HCT116 (cell line): Measurements from ENCODE around the gene GAL. TPM values are rescaled to one million over a fixed set of nuclear protein-coding genes. Genes with fewer than 3 reads are reported as not detected.

ENCODE experiments used
- ATAC-seq: fragments of 200-7000 bp; cut with Tn5 transposase; 2 replicates; pipeline ENCODE4 v1.9.1; 2020; ENCODE audit warnings: mild to moderate bottlenecking, moderate library complexity
- BruUV-seq: library from RNA; stranded (reverse); fragments of 400-500 nt; replicated peaks from 2 replicates; lab custom pipeline; 2021; lab: Mats Ljungman, UMichigan
- CTCF ChIA-PET: fragments of 300-600 bp; sonication (Branson Sonifier 250); formaldehyde crosslinking; loops from one replicate; lab custom pipeline; 2021; ENCODE audit warnings: antibody characterized with exemption; lab: Charles Lee
- POLR2A ChIA-PET: fragments of 300-600, 350-600 bp; sonication (Branson Sonifier 250); formaldehyde crosslinking; loops from one replicate; lab custom pipeline; 2021; ENCODE audit warnings: antibody characterized with exemption; lab: Charles Lee
- RAD21 ChIA-PET, 2 experiments: fragments of 300-600 bp; sonication (Branson Sonifier 250); formaldehyde crosslinking; loops; one replicate each; lab custom pipeline; 2023; ENCODE audit warnings: low total read pairs in 2 of 2; ENCODE audit not compliant: uncharacterized antibody in 2 of 2, unreplicated experiment in 2 of 2, low non-redundant PET in 1 of 2; lab: Charles Lee
- DNase-seq: peaks from one replicate; pipeline ENCODE4 v3.0.0-alpha.2; 2010; ENCODE audit warnings: low read depth, low spot score
- H2AFZ ChIP-seq: fragments of 200-600 bp; shearing (Covaris generic), sonication (generic); 2 replicates; pipeline ENCODE4 v1.6.1; 2017; ENCODE audit warnings: low read depth, mixed run types, mixed read lengths, antibody characterized with exemption, low read length; ENCODE audit not compliant: poor library complexity, severe bottlenecking
- H3K27ac ChIP-seq: 2 replicates; pipeline ENCODE4 v1.5.1; 2012; ENCODE audit warnings: low read depth, low read length
- H3K27me3 ChIP-seq: fragments of 200-600 bp; sonication (generic); 2 replicates; pipeline ENCODE4 v1.6.1; 2016; ENCODE audit warnings: mixed run types, low read length, mixed read lengths; ENCODE audit not compliant: insufficient read depth
- H3K36me3 ChIP-seq, 2 experiments: fragments of 200-500 bp in 1 of 2; fragments of 200-600 bp in 1 of 2; sonication (Bioruptor generic) in 1 of 2; sonication (generic) in 1 of 2; 2 replicates each; pipeline versions ENCODE4 v1.5.1 to v1.6.1; 2014 to 2016; ENCODE audit warnings: low read length in 2 of 2, inconsistent platforms in 1 of 2, mixed read lengths in 1 of 2, mixed run types in 1 of 2; ENCODE audit not compliant: insufficient read depth in 2 of 2, control insufficient read depth in 1 of 2
- H3K4me1 ChIP-seq, 2 experiments: fragments of 200-600 bp in 1 of 2; sonication (generic) in 1 of 2; 2 replicates each; pipeline versions ENCODE4 v1.5.1 to v1.6.1; 2012 to 2017; ENCODE audit warnings: low read length in 2 of 2, inconsistent platforms in 1 of 2, mild to moderate bottlenecking in 1 of 2, mixed read lengths in 1 of 2, mixed run types in 1 of 2, moderate library complexity in 1 of 2; ENCODE audit not compliant: insufficient read depth in 2 of 2, control insufficient read depth in 1 of 2
- H3K4me2 ChIP-seq: fragments of 200-600 bp; sonication (generic); 2 replicates; pipeline ENCODE4 v1.6.1; 2017; ENCODE audit warnings: mixed run types, low read length, mixed read lengths
- H3K4me3 ChIP-seq, 2 experiments: fragments of 200-600 bp in 1 of 2; sonication (generic) in 1 of 2; replicated peaks in 1 of 2; 2 replicates each; pipeline ENCODE4 v1.5.1; 2011 to 2016; ENCODE audit warnings: low read length in 2 of 2, control low read depth in 1 of 2, low read depth in 1 of 2, mild to moderate bottlenecking in 1 of 2, mixed read lengths in 1 of 2, mixed run types in 1 of 2
- H3K79me2 ChIP-seq: fragments of 200-600 bp; sonication (generic); 2 replicates; pipeline ENCODE4 v1.6.1; 2017; ENCODE audit warnings: mild to moderate bottlenecking, mixed run types, low read length, moderate library complexity, mixed read lengths; ENCODE audit not compliant: insufficient read depth
- H3K9ac ChIP-seq: fragments of 200-600 bp; sonication (generic); 2 replicates; pipeline ENCODE4 v1.6.1; 2016; ENCODE audit warnings: low read length, mixed read lengths
- H3K9me2 ChIP-seq: fragments of 200-600 bp; sonication (generic), shearing (Covaris generic); 2 replicates; pipeline ENCODE4 v1.6.1; 2017; ENCODE audit warnings: mixed run types, mild to moderate bottlenecking, moderate library complexity; ENCODE audit not compliant: insufficient read depth
- H3K9me3 ChIP-seq, 2 experiments: fragments of 200-500 bp in 1 of 2; fragments of 200-600 bp in 1 of 2; sonication (Bioruptor generic) in 1 of 2; sonication (generic) in 1 of 2; 2 replicates each; pipeline ENCODE4 v1.6.1; 2014 to 2017; ENCODE audit warnings: low read length in 2 of 2, mixed read lengths in 2 of 2, inconsistent platforms in 1 of 2, low read depth in 1 of 2, mild to moderate bottlenecking in 1 of 2, mixed run types in 1 of 2, moderate library complexity in 1 of 2; ENCODE audit not compliant: control insufficient read depth in 1 of 2, insufficient read depth in 1 of 2
- H4K20me1 ChIP-seq: fragments of 200-600 bp; sonication (generic), shearing (Covaris generic); 2 replicates; pipeline ENCODE4 v1.6.1; 2017; ENCODE audit warnings: mixed run types, mild to moderate bottlenecking, moderate library complexity; ENCODE audit not compliant: insufficient read depth
- CBX3 ChIP-seq: IDR thresholded peaks from 2 replicates; pipeline ENCODE4 v1.6.1; 2012; ENCODE audit warnings: low read depth
- CEBPB ChIP-seq: IDR thresholded peaks from 2 replicates; pipeline ENCODE4 v1.6.1; 2012; ENCODE audit warnings: low read depth
- CTCF ChIP-seq, 3 experiments: fragments of 200-600 bp in 1 of 3; sonication (generic) in 1 of 3; IDR thresholded peaks in 2 of 3; conservative IDR thresholded peaks in 1 of 3; 2 replicates each; pipeline ENCODE4 v1.5.1; 2012 to 2017; ENCODE audit warnings: low read depth in 2 of 3, low read length in 2 of 3, antibody characterized with exemption in 1 of 3, borderline replicate concordance in 1 of 3, control low read depth in 1 of 3, mild to moderate bottlenecking in 1 of 3, mixed read lengths in 1 of 3, mixed run types in 1 of 3, moderate library complexity in 1 of 3; ENCODE audit not compliant: insufficient read depth in 1 of 3
- EGR1 ChIP-seq: IDR thresholded peaks from 2 replicates; pipeline ENCODE4 v1.6.1; 2012; ENCODE audit warnings: low read depth
- RAD21 ChIP-seq: IDR thresholded peaks from 2 replicates; pipeline ENCODE4 v1.6.1; 2012; ENCODE audit warnings: low read depth, mild to moderate bottlenecking
- REST ChIP-seq: IDR thresholded peaks from 2 replicates; pipeline ENCODE4 v1.6.1; 2012; ENCODE audit warnings: low read depth
- SIN3A ChIP-seq: IDR thresholded peaks from 2 replicates; pipeline ENCODE4 v1.6.1; 2012; ENCODE audit warnings: low read depth
- ZNF274 ChIP-seq: fragments of 200-500 bp; sonication (Bioruptor generic); IDR thresholded peaks from 2 replicates; pipeline ENCODE4 v1.6.1; 2014; ENCODE audit warnings: mild to moderate bottlenecking, low read depth, low read length, inconsistent platforms
- intact Hi-C: fragments of 100-400 bp; cut with micrococcal nuclease; formaldehyde crosslinking; loops from 2 replicates; pipeline ENCODE4 v1.10.0; 2022
- total RNA-seq: library from RNA; stranded (reverse); gene quantifications from one replicate; pipeline ENCODE4 v1.2.1, GENCODE V29; 2021; ENCODE audit not compliant: unreplicated experiment

GAL gene
- total RNA-seq, 1 experiment from 2014 or later = 83.1 TPM

DNA sequence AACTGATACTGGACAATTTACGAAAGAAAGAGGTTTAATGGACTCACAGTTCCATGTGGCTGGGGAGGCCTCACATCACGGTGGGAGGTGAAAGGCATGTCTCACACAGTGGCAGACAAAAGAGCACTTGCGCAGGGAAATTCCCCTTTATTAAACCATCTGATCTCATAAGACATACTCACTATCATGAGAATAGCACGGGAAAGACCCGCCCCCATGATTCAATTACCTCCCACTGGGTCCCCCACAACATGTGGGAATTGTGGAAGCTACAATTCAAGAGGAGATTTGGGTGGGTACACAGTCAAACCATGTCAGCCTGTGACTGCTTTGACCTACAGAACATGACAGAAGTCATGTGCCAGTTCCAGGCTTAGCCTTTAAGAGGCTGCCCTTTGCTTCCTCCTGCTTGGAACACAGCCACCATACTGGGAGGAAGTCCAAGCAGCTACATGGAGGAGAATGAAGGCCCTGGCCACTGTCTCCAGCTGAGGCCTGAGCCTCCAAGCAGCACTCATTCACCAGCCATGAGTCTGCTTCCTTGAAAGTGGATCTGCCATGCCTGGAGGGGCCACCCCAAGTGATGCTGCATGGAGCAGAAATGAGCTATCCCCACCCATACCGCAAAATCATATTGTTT, 10.9 kb upstream of the GAL start:
- intact Hi-C loops = no loop called here
- TF ChIP-seq REST = no peak
- TF ChIP-seq CTCF (IDR thresholded peaks at IDR 0.05 in 2 of 3, conservative IDR thresholded peaks at IDR 0.05 in 1 of 3; ENCODE audit: borderline replicate concordance in 1 of 3, insufficient read depth in 1 of 3, low read depth in 2 of 3, low read length in 2 of 3) = no peak
- TF ChIP-seq CBX3 = no peak
- TF ChIP-seq SIN3A = no peak
- no peak for TF ChIP-seq EGR1
- TF ChIP-seq CEBPB = no peak
- no peak for TF ChIP-seq ZNF274
- TF ChIP-seq RAD21 = no peak
- RAD21 ChIA-PET = no interaction called here
- Histone ChIP-seq H4K20me1 (no peaks in the 10 kb centered on the region), H3K9me3 (peaks cover 0 to 3% of the 10 kb centered on the region in 2 experiments; a peak in 1 of 4 replicates), H3K36me3 (no peaks in the 10 kb centered on the region), H3K27ac (no peak overlapping the region), H3K9me2 (no peaks in the 10 kb centered on the region), H3K79me2 (no peaks in the 10 kb centered on the region), H3K4me3 (no peak overlapping the region), H3K9ac (no peak overlapping the region), H3K4me2 (no peak overlapping the region), H3K4me1 (peaks cover 10 to 15% of the 10 kb centered on the region in 2 experiments), H3K27me3 (no peaks in the 10 kb centered on the region), H2AFZ (no peak overlapping the region)
- POLR2A ChIA-PET = no interaction called here
- BruUV-seq = no TSS peak
- ATAC-seq (no peak), DNase-seq (no peak)
- CTCF ChIA-PET = no interaction called here
